ENCODE data around the gene CTIF.

Gene CTIF

DNA sequence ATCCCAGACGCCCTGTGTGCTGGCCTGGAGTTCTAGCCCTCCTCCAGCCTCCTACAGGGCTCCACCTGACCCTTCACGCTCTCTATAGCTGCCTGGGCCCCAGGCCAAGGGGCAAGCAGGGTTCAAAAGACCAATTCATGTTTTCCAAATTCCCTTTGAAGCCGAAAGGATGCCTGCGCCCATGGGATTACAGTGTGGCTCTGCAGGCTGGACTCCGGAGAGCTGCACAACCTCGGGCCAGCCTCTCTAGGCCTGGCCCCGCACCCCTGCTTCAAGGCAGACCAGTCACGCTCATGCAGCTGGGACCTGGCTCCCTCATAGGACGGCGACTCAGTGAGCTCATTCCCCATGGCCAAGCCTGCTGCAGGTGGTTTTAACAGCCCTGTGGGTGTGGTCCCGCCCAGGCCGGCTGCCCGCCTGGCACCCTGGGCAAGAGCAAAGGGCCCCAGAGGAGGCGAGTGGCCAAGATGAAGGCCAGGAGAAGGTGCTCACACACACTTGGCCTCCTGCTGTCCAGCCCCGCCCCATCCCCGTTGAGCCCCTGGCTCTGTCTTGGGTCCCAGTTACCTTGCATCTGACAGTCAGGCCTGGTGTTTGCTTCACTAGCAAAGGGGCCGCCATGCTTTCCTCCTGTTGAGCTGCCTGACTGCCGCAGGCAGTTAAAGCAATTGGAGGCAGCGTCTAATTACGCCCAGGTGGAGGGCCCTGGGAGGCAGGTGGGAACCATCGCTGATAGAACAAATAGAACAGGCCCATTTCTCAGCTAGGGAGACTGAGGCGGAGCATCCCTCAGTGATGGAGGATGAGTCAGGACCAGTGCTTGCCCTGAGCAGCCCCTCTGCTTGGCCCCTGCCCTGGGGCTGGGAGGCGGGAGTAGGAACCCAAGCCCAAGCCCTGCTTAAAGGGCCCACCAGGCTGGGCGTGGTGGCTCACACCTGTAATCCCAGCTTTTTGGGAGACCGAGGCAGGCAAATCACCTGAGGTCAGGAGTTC is 355.1 kb downstream of the CTIF start:
- H3K4me3 ChIP-seq (ENCODE audit: low read length), result no peak overlapping the region
- TF ChIP-seq, protein P1, sequence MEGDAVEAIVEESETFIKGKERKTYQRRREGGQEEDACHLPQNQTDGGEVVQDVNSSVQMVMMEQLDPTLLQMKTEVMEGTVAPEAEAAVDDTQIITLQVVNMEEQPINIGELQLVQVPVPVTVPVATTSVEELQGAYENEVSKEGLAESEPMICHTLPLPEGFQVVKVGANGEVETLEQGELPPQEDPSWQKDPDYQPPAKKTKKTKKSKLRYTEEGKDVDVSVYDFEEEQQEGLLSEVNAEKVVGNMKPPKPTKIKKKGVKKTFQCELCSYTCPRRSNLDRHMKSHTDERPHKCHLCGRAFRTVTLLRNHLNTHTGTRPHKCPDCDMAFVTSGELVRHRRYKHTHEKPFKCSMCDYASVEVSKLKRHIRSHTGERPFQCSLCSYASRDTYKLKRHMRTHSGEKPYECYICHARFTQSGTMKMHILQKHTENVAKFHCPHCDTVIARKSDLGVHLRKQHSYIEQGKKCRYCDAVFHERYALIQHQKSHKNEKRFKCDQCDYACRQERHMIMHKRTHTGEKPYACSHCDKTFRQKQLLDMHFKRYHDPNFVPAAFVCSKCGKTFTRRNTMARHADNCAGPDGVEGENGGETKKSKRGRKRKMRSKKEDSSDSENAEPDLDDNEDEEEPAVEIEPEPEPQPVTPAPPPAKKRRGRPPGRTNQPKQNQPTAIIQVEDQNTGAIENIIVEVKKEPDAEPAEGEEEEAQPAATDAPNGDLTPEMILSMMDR (IDR thresholded peaks at IDR 0.05; ENCODE audit: insufficient read depth, low read depth, low read length, missing control alignments), result no peak
- no peak for DNase-seq (ENCODE audit: low read depth)

DNA sequence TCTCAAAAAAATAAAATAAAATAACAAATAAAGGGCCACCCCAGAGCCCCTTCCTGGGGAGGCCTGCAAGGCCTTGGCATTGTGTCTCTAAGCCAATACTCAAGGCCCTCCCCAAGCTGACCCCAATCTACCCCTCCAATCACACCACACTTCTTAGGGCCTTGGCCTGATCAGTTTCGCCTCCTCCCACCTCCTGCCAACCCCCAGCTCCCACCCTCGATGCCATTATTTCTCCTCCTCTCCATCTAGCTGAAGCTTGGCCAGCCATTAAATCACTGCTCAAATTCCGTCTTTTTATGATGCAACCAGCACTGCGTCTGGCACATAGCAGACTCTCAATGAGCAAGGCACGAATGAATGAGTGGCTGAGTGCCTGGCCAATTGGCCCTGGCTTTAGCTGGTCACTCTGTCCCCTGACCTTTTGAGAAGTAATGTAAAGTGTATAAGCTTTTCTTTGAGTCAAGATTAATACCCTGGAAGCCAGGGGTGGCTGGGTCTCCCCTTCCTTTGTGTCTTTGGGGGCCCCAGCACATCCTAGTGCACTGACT is 356.0 kb downstream of the CTIF start:
- no peak overlapping the region for H3K4me3 ChIP-seq (ENCODE audit: low read length)
- TF ChIP-seq, protein P1 (IDR thresholded peaks at IDR 0.05; ENCODE audit: insufficient read depth, low read depth, low read length, missing control alignments), result no peak
- DNase-seq (ENCODE audit: low read depth), result no peak

DNA sequence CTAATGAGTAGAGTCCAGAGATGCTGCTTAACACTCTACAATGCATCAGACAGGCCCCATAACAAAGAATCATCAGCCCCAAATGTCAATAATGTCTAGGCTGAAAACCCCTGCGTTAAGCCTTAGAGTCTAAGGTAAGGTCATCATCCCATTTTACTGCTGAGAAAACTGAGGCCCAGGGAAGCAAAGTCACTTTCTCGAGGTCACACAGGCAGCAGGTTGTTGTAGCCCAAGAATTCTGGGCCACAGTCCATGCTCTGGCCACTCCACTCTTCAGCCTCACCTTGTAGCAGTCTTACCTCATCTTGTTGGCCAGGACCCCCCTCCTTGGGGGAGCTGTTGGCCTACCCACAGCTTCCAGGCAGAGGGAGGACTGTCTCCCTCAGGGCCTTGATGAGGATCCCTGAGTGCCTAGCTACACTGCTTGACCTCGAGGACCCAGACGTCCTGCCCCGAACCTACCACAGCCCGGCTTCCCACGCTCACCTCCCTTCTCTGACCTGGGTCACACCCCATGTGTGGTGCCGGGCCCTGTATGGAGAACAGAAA is 357.6 kb downstream of the CTIF start:
- DNase-seq (ENCODE audit: low read depth), result no peak
- TF ChIP-seq, protein P1 (IDR thresholded peaks at IDR 0.05; ENCODE audit: insufficient read depth, low read depth, low read length, missing control alignments), result no peak
- H3K4me3 ChIP-seq (ENCODE audit: low read length), result no peak overlapping the region

DNA sequence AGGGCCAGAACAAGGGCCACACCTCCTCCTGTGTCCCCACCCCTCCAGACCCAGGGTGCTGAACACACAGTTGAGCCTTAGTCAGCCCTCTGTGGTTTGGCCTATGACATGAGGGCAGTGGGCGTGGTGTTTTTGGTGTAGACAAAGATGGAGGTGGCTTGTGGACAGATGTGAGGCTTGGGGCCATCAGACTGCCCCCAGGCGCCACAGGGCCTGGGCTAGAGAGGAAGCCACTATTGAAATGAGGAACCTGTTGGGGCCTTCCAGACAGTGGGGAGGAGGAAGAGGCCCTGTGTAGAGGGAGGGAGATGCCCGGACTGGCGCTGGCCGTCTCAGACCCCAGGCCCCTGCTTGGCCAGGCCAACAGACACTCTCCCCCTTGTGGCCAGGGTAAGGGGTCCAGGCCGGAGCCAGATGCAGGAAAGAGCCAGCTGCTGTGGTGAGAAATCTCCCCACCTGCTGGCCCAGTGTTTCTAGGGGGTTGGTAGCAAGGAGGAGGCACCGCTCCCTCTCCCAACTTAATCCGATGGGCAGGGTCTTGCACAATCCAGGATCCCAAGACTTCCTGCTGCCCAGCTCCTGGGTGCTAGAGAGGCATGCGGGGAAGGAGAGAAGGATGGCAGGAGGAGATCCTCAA is 358.2 kb downstream of the CTIF start:
- TF ChIP-seq, protein P1 (IDR thresholded peaks at IDR 0.05; ENCODE audit: insufficient read depth, low read depth, low read length, missing control alignments), result no peak
- DNase-seq (ENCODE audit: low read depth), result no peak
- H3K4me3 ChIP-seq (ENCODE audit: low read length), result no peak overlapping the region

DNA sequence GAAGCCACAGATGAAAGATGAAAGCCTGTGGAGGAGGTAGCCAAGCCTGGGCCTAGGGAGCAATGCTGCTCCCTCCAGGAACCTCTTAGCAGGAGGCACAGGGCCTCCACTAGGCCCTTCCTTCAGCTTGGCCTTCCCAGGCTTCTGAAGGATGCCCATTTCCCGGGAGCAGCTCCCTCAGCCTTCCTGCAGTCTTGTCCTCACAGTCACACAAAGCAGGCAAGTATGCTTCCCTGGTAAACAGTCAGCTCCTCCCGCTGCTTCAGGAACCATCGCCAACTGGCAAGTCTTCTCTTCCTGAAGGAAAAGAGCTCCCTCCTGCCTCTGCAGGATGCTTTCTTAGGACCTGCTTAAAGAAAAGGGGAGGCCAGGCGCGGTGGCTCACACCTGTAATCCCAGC is 358.7 kb downstream of the CTIF start:
- TF ChIP-seq, protein P1 (IDR thresholded peaks at IDR 0.05; ENCODE audit: insufficient read depth, low read depth, low read length, missing control alignments), result no peak
- H3K4me3 ChIP-seq (ENCODE audit: low read length), result no peak overlapping the region
- DNase-seq (ENCODE audit: low read depth), result no peak

DNA sequence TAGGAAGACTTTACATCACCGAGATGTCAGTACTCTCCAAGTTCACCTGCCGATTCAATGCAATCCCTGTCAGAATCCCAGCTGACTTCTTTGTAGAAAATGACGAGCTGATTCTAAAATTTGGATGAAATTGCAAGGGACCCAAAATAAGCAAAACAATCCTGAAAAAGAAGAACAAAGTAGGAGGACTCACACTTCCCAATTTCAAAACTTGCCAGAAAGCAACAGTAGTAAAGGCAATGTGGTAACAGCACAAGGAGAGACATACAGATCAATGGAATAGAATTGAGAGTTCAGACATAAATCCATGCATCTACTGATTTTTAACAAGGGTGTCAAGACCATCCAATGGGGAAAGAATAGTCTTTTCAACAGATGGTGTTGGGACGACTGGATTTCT is 359.7 kb downstream of the CTIF start:
- no peak overlapping the region for H3K4me3 ChIP-seq (ENCODE audit: low read length)
- DNase-seq (ENCODE audit: low read depth), result no peak
- TF ChIP-seq, protein P1 (IDR thresholded peaks at IDR 0.05; ENCODE audit: insufficient read depth, low read depth, low read length, missing control alignments), result no peak
